HEK293T (cell line): ENCODE measurements around the gene MFAP4.

Source experiments
- CTCF ChIA-PET: fragments of 350-600 bp; formaldehyde crosslinking; extraction: SDS; loops from one replicate; lab custom pipeline; 2021; ENCODE audit warnings: antibody characterized with exemption, inconsistent platforms; lab: Yijun Ruan, JAX
- POLR2A ChIA-PET: fragments of 350-600 bp; formaldehyde crosslinking; extraction: SDS; loops from one replicate; lab custom pipeline; 2020; ENCODE audit warnings: antibody characterized with exemption, inconsistent platforms; lab: Yijun Ruan, JAX
- DNase-seq: peaks from one replicate; pipeline ENCODE4 v3.0.0; 2012; ENCODE audit warnings: mixed read lengths; ENCODE audit errors: extremely low spot score
- ARNT ChIP-seq: fragments of 450-650 bp; IDR thresholded peaks from 2 replicates; pipeline ENCODE4 v1.6.1; 2017; ENCODE audit warnings: mild to moderate bottlenecking
- BHLHE40 ChIP-seq: fragments of 450-650 bp; IDR thresholded peaks from 2 replicates; pipeline ENCODE4 v1.6.1; 2016; ENCODE audit warnings: mild to moderate bottlenecking, moderate library complexity, borderline replicate concordance
- CTBP1 ChIP-seq: fragments of 450-650 bp; IDR thresholded peaks from 2 replicates; pipeline ENCODE4 v1.6.1; 2016; ENCODE audit warnings: borderline replicate concordance
- ELF4 ChIP-seq: fragments of 450-650 bp; IDR thresholded peaks from 2 replicates; pipeline ENCODE4 v1.6.1; 2017; ENCODE audit warnings: antibody characterized with exemption
- FOXA1 ChIP-seq: fragments of 450-650 bp; IDR thresholded peaks from 2 replicates; pipeline ENCODE4 v1.6.1; 2016; ENCODE audit warnings: mild to moderate bottlenecking
- FOXK2 ChIP-seq: fragments of 450-650 bp; IDR thresholded peaks from 2 replicates; pipeline ENCODE4 v1.6.1; 2016; ENCODE audit warnings: mild to moderate bottlenecking
- FOXM1 ChIP-seq: fragments of 450-650 bp; IDR thresholded peaks from 2 replicates; pipeline ENCODE4 v1.6.1; 2017; ENCODE audit warnings: mild to moderate bottlenecking, borderline replicate concordance
- HDGF ChIP-seq: fragments of 450-650 bp; IDR thresholded peaks from 2 replicates; pipeline ENCODE4 v1.6.1; 2017; ENCODE audit warnings: antibody characterized with exemption, borderline replicate concordance
- L3MBTL2 ChIP-seq: fragments of 450-650 bp; conservative IDR thresholded peaks from 2 replicates; pipeline ENCODE4 v1.6.1; 2016; ENCODE audit warnings: mild to moderate bottlenecking
- LEF1 ChIP-seq: fragments of 450-650 bp; IDR thresholded peaks from 2 replicates; pipeline ENCODE4 v1.6.1; 2017; ENCODE audit warnings: mild to moderate bottlenecking, borderline replicate concordance
- NFRKB ChIP-seq: fragments of 450-650 bp; IDR thresholded peaks from 2 replicates; pipeline ENCODE4 v1.6.1; 2016; ENCODE audit warnings: mild to moderate bottlenecking, moderate library complexity
- PKNOX1 ChIP-seq: fragments of 450-650 bp; IDR thresholded peaks from 2 replicates; pipeline ENCODE4 v1.6.1; 2016
- SP1 ChIP-seq: fragments of 450-650 bp; IDR thresholded peaks from 2 replicates; pipeline ENCODE4 v1.6.1; 2017
- SUZ12 ChIP-seq: fragments of 450-650 bp; IDR thresholded peaks from 2 replicates; pipeline ENCODE4 v1.6.1; 2016; ENCODE audit warnings: mild to moderate bottlenecking
- TARDBP ChIP-seq: fragments of 450-650 bp; IDR thresholded peaks from 2 replicates; pipeline ENCODE4 v1.6.1; 2016
- ZNF384 ChIP-seq: fragments of 450-650 bp; IDR thresholded peaks from 2 replicates; pipeline ENCODE4 v1.6.1; 2016

Gene MFAP4

GRCh38 chr17:19388791-19389785, 2.1 kb upstream of the MFAP4 start:
- POLR2A ChIA-PET: interaction anchor here (0.9 to 9.6 kb wide), 4 partner anchors 10 to 27 kb away, joined by 3 to 112 read pairs (median 3); partner anchors contain the start of genes B9D1 and MAPK7
- no peak for DNase-seq
- no peak for TF ChIP-seq PKNOX1
- TF ChIP-seq ARNT: no peak
- TF ChIP-seq NFRKB: no peak
- no peak for TF ChIP-seq FOXM1
- no peak for TF ChIP-seq CTBP1
- TF ChIP-seq HDGF: no peak
- no peak for TF ChIP-seq SP1
- no peak for TF ChIP-seq FOXK2
- no peak for TF ChIP-seq SUZ12
- TF ChIP-seq BHLHE40: no peak
- no peak for TF ChIP-seq ELF4
- TF ChIP-seq TARDBP: no peak
- TF ChIP-seq L3MBTL2: no peak
- no peak for TF ChIP-seq FOXA1
- TF ChIP-seq ZNF384: no peak
- no peak for TF ChIP-seq LEF1
- CTCF ChIA-PET: interaction anchor here (0.5 to 1.9 kb wide), 3 partner anchors 11 to 1778 kb away, joined by 3 to 7 read pairs (median 4); partner anchors contain the start of genes B9D1 and MAPK7

GRCh38 chr17:19387921-19388521, 1.0 kb upstream of the MFAP4 start:
- POLR2A ChIA-PET: interaction anchor here (9.6 kb wide), 1 partner anchor 9 kb away, joined by 112 read pairs; the partner anchor contains the start of gene MAPK7
- DNase-seq: no peak
- TF ChIP-seq LEF1 (no peak), SP1 (no peak), TARDBP (no peak), L3MBTL2 (no peak), FOXK2 (no peak), ELF4 (no peak), BHLHE40 (no peak), CTBP1 (no peak)
- CTCF ChIA-PET: interaction anchor here (0.5 to 1.9 kb wide), 3 partner anchors 10 to 1779 kb away, joined by 3 to 7 read pairs (median 4); partner anchors contain the start of genes B9D1 and MAPK7

GRCh38 chr17:19386051-19386929, 700 bp downstream of the MFAP4 start:
- ChIA-PET POLR2A (interaction anchor here (0.9 to 9.6 kb wide), 2 partner anchors 7 to 17 kb away, joined by 3 to 112 read pairs; partner anchors contain the start of gene MAPK7), CTCF (no interaction called here)
- no peak for DNase-seq
- TF ChIP-seq SP1: no peak
- TF ChIP-seq FOXM1: no peak
- no peak for TF ChIP-seq ARNT
- no peak for TF ChIP-seq ELF4
- TF ChIP-seq L3MBTL2: no peak
- TF ChIP-seq SUZ12: no peak
- TF ChIP-seq BHLHE40: no peak
- no peak for TF ChIP-seq LEF1
- no peak for TF ChIP-seq PKNOX1
- no peak for TF ChIP-seq CTBP1
- no peak for TF ChIP-seq FOXA1
- TF ChIP-seq HDGF: no peak
- no peak for TF ChIP-seq TARDBP
- TF ChIP-seq ZNF384: no peak
- TF ChIP-seq NFRKB: no peak
- TF ChIP-seq FOXK2: no peak

GRCh38 chr17:19385521-19385983, 1.4 kb downstream of the MFAP4 start:
- POLR2A ChIA-PET: interaction anchor here (9.6 kb wide), 1 partner anchor 7 kb away, joined by 112 read pairs; the partner anchor contains the start of gene MAPK7
- TF ChIP-seq ZNF384 (no peak), FOXM1 (no peak), TARDBP (no peak), FOXK2 (no peak), BHLHE40 (no peak), FOXA1 (no peak), HDGF (no peak), ELF4 (no peak), LEF1 (no peak), ARNT (no peak), SP1 (no peak), L3MBTL2 (no peak), SUZ12 (no peak), CTBP1 (no peak), NFRKB (no peak), PKNOX1 (no peak)
- CTCF ChIA-PET: no interaction called here
- no peak for DNase-seq
